AML-193 (cell line): ENCODE data around the gene DHDDS.
"Not testable (repeated sequence)": the region's sequence is repeated elsewhere in the genome, so short reads cannot be mapped to it uniquely, and the experiment has no call there.

Experiments
- DNase-seq, 2 experiments: peaks; one replicate each; lab custom pipeline; 2025; lab: John Stamatoyannopoulos, UW

DHDDS gene

GRCh38 chr1:26431979-26432695 is at the start of gene DHDDS:
DHDDS (plus strand) TSS chr1:26432321; CDS start chr1:26432946, 625 bp downstream.
- peak; percentile 93 to 95 for DNase-seq

GRCh38 chr1:26384076-26384475 is 48.0 kb upstream of the DHDDS start:
- DNase-seq, result no peak

GRCh38 chr1:26385063-26385462 is 47.1 kb upstream of the DHDDS start:
- not testable (repeated sequence) for DNase-seq

GRCh38 chr1:26387447-26387846 is 44.7 kb upstream of the DHDDS start:
- no peak for DNase-seq

GRCh38 chr1:26388791-26389445 is 43.2 kb upstream of the DHDDS start:
- DNase-seq, result no peak

- no peak for DNase-seq
Observed at GRCh38 chr1:26389604-26390247, 42.4 kb upstream of the DHDDS start.

GRCh38 chr1:26391450-26391849 is 40.7 kb upstream of the DHDDS start:
- peak; percentile 35 to 45 for DNase-seq

- no peak for DNase-seq
Observed at GRCh38 chr1:26395754-26396153, 36.4 kb upstream of the DHDDS start.

GRCh38 chr1:26399034-26399433 is 33.1 kb upstream of the DHDDS start:
- no peak for DNase-seq

GRCh38 chr1:26401891-26402290 is 30.2 kb upstream of the DHDDS start:
- DNase-seq, result no peak

- DNase-seq, result no peak
Observed at GRCh38 chr1:26403656-26404055, 28.5 kb upstream of the DHDDS start.

- no peak for DNase-seq
Observed at GRCh38 chr1:26404641-26405040, 27.5 kb upstream of the DHDDS start.

GRCh38 chr1:26405281-26405915 is 26.7 kb upstream of the DHDDS start:
- DNase-seq, result no peak

- peak; percentile 14 to 35 for DNase-seq
Observed at GRCh38 chr1:26408604-26409003, 23.5 kb upstream of the DHDDS start.

- DNase-seq, result no peak
Observed at GRCh38 chr1:26409191-26409807, 22.8 kb upstream of the DHDDS start.

- no peak for DNase-seq
Observed at GRCh38 chr1:26410706-26411623, 21.2 kb upstream of the DHDDS start, which contains the start of gene LIN28A. LIN28A (plus strand) TSS chr1:26410817; CDS start chr1:26410892, 75 bp downstream.

GRCh38 chr1:26411624-26412074 is 20.5 kb upstream of the DHDDS start:
- no peak for DNase-seq

- no peak for DNase-seq
Observed at GRCh38 chr1:26412180-26412840, 19.8 kb upstream of the DHDDS start.

GRCh38 chr1:26413031-26413430 is 19.1 kb upstream of the DHDDS start:
- DNase-seq, result no peak

GRCh38 chr1:26417111-26417759 is 14.9 kb upstream of the DHDDS start:
- peak; percentile 58 to 67 for DNase-seq
